GM18499 (cell line): ENCODE data around the gene MTMR10.

Source experiments
- ATAC-seq: cut with Tn5 transposase; IDR thresholded peaks from one replicate; pipeline ENCODE4 v1.9.1; 2021; ENCODE audit warnings: moderate number of reproducible peaks; ENCODE audit not compliant: insufficient read depth, unreplicated experiment

MTMR10 gene

GRCh38 chr15:30923429-30923828 is 68.0 kb downstream of the MTMR10 start:
- ATAC-seq = no peak

GRCh38 chr15:30922480-30923311 is 68.7 kb downstream of the MTMR10 start:
- no peak for ATAC-seq

- ATAC-seq = no peak
Measured at GRCh38 chr15:30921781-30922479, 69.5 kb downstream of the MTMR10 start.

- ATAC-seq = no peak
Measured at GRCh38 chr15:30921106-30921505, 70.3 kb downstream of the MTMR10 start.

GRCh38 chr15:30919877-30920550 is 71.4 kb downstream of the MTMR10 start:
- no peak for ATAC-seq

- no peak for ATAC-seq
Measured at GRCh38 chr15:30918366-30918765, 73.1 kb downstream of the MTMR10 start.

- no peak for ATAC-seq
Measured at GRCh38 chr15:30917675-30918074, 73.8 kb downstream of the MTMR10 start.

- ATAC-seq = no peak
Measured at GRCh38 chr15:30917013-30917412, 74.4 kb downstream of the MTMR10 start.

GRCh38 chr15:30913761-30914160 is 77.7 kb downstream of the MTMR10 start:
- no peak for ATAC-seq

- no peak for ATAC-seq
Measured at GRCh38 chr15:30906366-30906765, 85.1 kb downstream of the MTMR10 start.

- no peak for ATAC-seq
Measured at GRCh38 chr15:30905821-30906220, 85.6 kb downstream of the MTMR10 start.

GRCh38 chr15:30904812-30905211 is 86.6 kb downstream of the MTMR10 start:
- no peak for ATAC-seq

- ATAC-seq = peak; percentile 67
Measured at GRCh38 chr15:30903497-30904187, 87.8 kb downstream of the MTMR10 start, which contains the start of gene FAN1. TSS of gene FAN1 (plus strand) at chr15:30903915. CDS start at chr15:30904664, 749 bp downstream.

- ATAC-seq = no peak
Measured at GRCh38 chr15:30901889-30902288, 89.5 kb downstream of the MTMR10 start.

GRCh38 chr15:30896211-30896606 is 95.2 kb downstream of the MTMR10 start:
- ATAC-seq = no peak

GRCh38 chr15:30895461-30896210 is 95.8 kb downstream of the MTMR10 start:
- no peak for ATAC-seq

GRCh38 chr15:30889196-30889595 is 102.2 kb downstream of the MTMR10 start:
- ATAC-seq = no peak
